ENCODE results near the gene SF3B6.
"Not testable (repeated sequence)": the region's sequence is repeated elsewhere in the genome, so short reads cannot be mapped to it uniquely, and the experiment has no call there.

The SF3B6 gene

DNA sequence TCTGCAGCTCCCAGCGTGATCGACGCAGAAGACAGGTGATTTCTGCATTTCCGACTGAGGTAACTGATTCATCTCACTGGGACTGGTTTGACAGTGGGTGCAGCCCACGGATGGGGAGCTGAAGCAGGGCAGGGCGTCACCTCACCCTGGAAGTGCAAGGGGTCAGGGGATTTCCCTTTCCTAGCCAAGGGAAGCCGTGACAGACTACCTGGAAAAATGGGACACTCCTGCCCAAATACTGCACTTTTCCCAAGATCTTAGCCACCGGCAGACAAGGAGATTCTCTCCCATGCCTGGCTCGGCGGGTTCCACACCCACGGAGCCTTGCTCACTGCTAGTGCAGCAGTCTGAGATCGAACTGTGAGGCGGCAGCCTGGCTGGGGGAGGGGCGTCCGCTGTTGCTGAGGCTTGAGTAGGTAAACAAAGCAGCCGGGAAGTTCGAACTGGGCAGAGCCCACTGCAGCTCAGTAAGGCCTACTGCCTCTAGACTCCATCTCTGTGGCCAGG lies 19.1 kb upstream of the SF3B6 start:
- H3K27ac ChIP-seq (ENCODE audit: insufficient read depth in 1 of 2, low read depth in 1 of 2, low read length in 2 of 2, poor library complexity in 1 of 2, severe bottlenecking in 2 of 2); H3K4me1 ChIP-seq (ENCODE audit: control extremely low read depth in 1 of 4, control insufficient read depth in 4 of 4, insufficient read depth in 4 of 4, low read length in 3 of 4); H3K27me3 ChIP-seq (replicated peaks in 2 of 5; ENCODE audit: control insufficient read depth in 4 of 5, insufficient read depth in 5 of 5, low read length in 4 of 5); H3K9me3 ChIP-seq (ENCODE audit: control extremely low read depth in 1 of 5, control insufficient read depth in 4 of 5, insufficient read depth in 2 of 5, low read depth in 1 of 5, low read length in 4 of 5); POLR2A ChIA-PET; DNase-seq; H3K4me3 ChIP-seq (ENCODE audit: control insufficient read depth in 1 of 7, extremely low read depth in 1 of 7, insufficient read depth in 4 of 7, low read depth in 2 of 7, low read length in 6 of 7): not testable (repeated sequence)
- CTCF ChIA-PET: interaction anchor here (0.8 to 1.9 kb wide), 2 partner anchors 17 to 19 kb away, joined by 3 to 4 read pairs; partner anchors contain the start of gene SF3B6
- H3K36me3 ChIP-seq (ENCODE audit: control insufficient read depth in 4 of 4, insufficient read depth in 4 of 4, low read length in 3 of 4): peaks cover 3 to 38% (median 16%) of the 10 kb centered on the region in 4 experiments
- 98% methylated on average over 16 of the region's 17 CpGs for WGBS (ENCODE audit: insufficient coverage)

DNA sequence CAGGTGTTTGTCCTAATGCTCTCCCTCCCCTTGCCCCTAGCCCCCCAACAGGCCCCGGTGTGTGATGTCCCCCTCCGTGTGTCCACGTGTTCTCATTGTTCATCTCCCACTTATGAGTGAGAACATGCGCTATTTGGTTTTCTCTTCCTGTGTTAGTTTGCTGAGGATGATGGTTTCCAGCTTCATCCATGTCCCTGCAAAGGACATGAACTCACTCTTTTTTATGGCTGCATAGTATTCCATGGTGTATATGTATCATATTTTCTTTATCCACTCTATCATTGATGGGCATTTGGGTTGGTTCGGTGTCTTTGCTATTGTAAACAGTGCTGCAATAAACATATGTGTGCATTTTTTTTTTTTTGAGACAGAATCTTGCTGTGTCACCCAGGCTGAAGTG lies 17.1 kb upstream of the SF3B6 start:
- H3K9me3 ChIP-seq (ENCODE audit: control extremely low read depth in 1 of 5, control insufficient read depth in 4 of 5, insufficient read depth in 2 of 5, low read depth in 1 of 5, low read length in 4 of 5): not testable (repeated sequence)
- POLR2A ChIA-PET: interaction anchor here (1.5 kb wide), 1 partner anchor 9 kb away, joined by 3 read pairs; the partner anchor contains the start of gene TP53I3
- CTCF ChIA-PET: interaction anchor here (1.5 kb wide), 1 partner anchor 71 kb away, joined by 3 read pairs; no protein-coding TSS in a partner anchor

DNA sequence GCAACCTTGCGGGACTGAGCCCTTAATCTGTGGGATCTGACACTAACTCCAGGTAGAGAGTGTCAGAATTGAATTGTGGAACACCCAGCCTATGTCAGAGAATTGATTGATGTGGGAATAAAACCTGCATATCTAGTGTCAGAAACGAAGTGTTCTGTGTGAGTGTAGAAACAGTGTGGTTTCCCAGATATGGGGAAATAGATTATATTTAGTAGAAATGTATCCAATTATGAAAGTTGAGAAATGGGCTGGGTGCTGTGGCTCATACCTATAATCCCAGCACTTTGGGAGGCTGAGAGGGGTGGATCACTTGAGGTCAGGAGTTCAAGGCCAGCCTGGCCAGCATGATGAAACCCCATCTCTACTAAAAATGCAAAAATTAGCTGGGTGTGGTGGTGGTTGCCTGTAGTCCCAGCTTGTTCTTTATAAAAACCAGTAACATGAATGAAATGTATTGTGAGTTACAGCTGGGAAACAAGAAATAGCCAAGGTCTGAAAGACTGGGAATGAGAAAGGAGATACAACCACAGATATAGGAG lies 12.8 kb upstream of the SF3B6 start:
- ChIA-PET CTCF (interaction anchor here (0.6 to 1.4 kb wide), 2 partner anchors 33 to 265 kb away, joined by 3 to 5 read pairs; no protein-coding TSS in a partner anchor), POLR2A (no interaction called here)
- DNase-seq: no peak
- Histone ChIP-seq H3K27ac (ENCODE audit: insufficient read depth in 1 of 2, low read depth in 1 of 2, low read length in 2 of 2, poor library complexity in 1 of 2, severe bottlenecking in 2 of 2) (no peak overlapping the region), H3K9me3 (ENCODE audit: control extremely low read depth in 1 of 5, control insufficient read depth in 4 of 5, insufficient read depth in 2 of 5, low read depth in 1 of 5, low read length in 4 of 5) (no peaks in the 10 kb centered on the region), H3K36me3 (ENCODE audit: control insufficient read depth in 4 of 4, insufficient read depth in 4 of 4, low read length in 3 of 4) (peaks cover 3 to 30% (median 5%) of the 10 kb centered on the region in 4 experiments), H3K4me3 (ENCODE audit: control insufficient read depth in 1 of 7, extremely low read depth in 1 of 7, insufficient read depth in 4 of 7, low read depth in 2 of 7, low read length in 6 of 7) (no peak overlapping the region), H3K4me1 (ENCODE audit: control extremely low read depth in 1 of 4, control insufficient read depth in 4 of 4, insufficient read depth in 4 of 4, low read length in 3 of 4) (peaks cover 4 to 13% (median 8%) of the 10 kb centered on the region in 4 experiments), H3K27me3 (replicated peaks in 2 of 5; ENCODE audit: control insufficient read depth in 4 of 5, insufficient read depth in 5 of 5, low read length in 4 of 5) (no peaks in the 10 kb centered on the region)
- no CpG with 5 or more reads among the region's 2 CpGs for WGBS (ENCODE audit: insufficient coverage)

More for the DNA sequence above, 17.1 kb upstream of the SF3B6 start:
- H3K27me3 ChIP-seq (replicated peaks in 2 of 5; ENCODE audit: control insufficient read depth in 4 of 5, insufficient read depth in 5 of 5, low read length in 4 of 5); H3K27ac ChIP-seq (ENCODE audit: insufficient read depth in 1 of 2, low read depth in 1 of 2, low read length in 2 of 2, poor library complexity in 1 of 2, severe bottlenecking in 2 of 2); H3K4me1 ChIP-seq (ENCODE audit: control extremely low read depth in 1 of 4, control insufficient read depth in 4 of 4, insufficient read depth in 4 of 4, low read length in 3 of 4); DNase-seq; H3K4me3 ChIP-seq (ENCODE audit: control insufficient read depth in 1 of 7, extremely low read depth in 1 of 7, insufficient read depth in 4 of 7, low read depth in 2 of 7, low read length in 6 of 7): not testable (repeated sequence)
- WGBS (ENCODE audit: insufficient coverage): no CpG with 5 or more reads among the region's 5 CpGs
- peaks cover 3 to 48% (median 16%) of the 10 kb centered on the region in 4 experiments for H3K36me3 ChIP-seq (ENCODE audit: control insufficient read depth in 4 of 4, insufficient read depth in 4 of 4, low read length in 3 of 4)

DNA sequence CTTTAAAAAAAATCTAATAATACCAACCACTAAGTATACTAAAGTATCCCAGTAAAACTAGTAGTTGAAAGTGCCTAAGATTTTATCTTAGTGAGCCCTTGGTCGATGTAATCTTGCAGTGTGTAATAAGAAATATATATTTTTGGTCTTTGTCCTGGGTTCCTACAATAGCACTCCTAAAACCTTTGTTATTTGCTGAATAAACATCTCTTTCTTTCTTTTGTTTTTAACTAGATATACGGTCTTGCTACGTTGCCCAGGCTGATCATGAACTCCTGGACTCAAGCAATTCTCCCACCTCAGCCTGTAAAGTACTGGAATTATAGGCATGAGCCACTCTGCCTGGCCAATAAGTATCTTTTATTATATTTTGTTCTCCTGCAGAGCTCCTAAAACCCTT lies 10.9 kb upstream of the SF3B6 start:
- POLR2A ChIA-PET: no interaction called here

DNA sequence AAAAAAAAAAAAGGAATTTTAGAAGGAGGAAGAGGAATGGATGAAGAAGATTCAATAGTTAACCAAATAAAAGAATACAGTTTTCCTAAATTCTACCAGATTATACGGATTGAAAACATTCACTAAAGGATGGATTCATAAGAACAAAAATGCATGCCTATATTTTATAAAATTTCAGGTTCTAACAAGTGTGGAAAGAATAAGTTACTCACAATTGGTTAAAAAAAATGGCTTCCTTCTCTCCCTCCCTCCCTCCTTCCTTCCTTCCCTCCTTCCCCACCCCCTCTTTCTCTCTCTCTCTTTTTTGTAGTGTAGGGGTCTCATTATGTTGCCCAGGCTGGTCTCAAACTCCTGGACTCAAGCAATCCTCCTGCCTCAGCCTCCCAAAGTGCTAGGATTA lies 10.1 kb upstream of the SF3B6 start:
- no CpG with 5 or more reads among the region's 1 CpG for WGBS (ENCODE audit: insufficient coverage)

More for the DNA sequence above, 10.9 kb upstream of the SF3B6 start:
- Histone ChIP-seq H3K27me3 (replicated peaks in 2 of 5; ENCODE audit: control insufficient read depth in 4 of 5, insufficient read depth in 5 of 5, low read length in 4 of 5) (no peaks in the 10 kb centered on the region), H3K4me3 (ENCODE audit: control insufficient read depth in 1 of 7, extremely low read depth in 1 of 7, insufficient read depth in 4 of 7, low read depth in 2 of 7, low read length in 6 of 7) (no peak overlapping the region), H3K36me3 (ENCODE audit: control insufficient read depth in 4 of 4, insufficient read depth in 4 of 4, low read length in 3 of 4) (peaks cover 0 to 33% (median 6%) of the 10 kb centered on the region in 4 experiments), H3K27ac (ENCODE audit: insufficient read depth in 1 of 2, low read depth in 1 of 2, low read length in 2 of 2, poor library complexity in 1 of 2, severe bottlenecking in 2 of 2) (no peak overlapping the region), H3K9me3 (ENCODE audit: control extremely low read depth in 1 of 5, control insufficient read depth in 4 of 5, insufficient read depth in 2 of 5, low read depth in 1 of 5, low read length in 4 of 5) (no peaks in the 10 kb centered on the region), H3K4me1 (ENCODE audit: control extremely low read depth in 1 of 4, control insufficient read depth in 4 of 4, insufficient read depth in 4 of 4, low read length in 3 of 4) (peaks cover 9 to 28% (median 20%) of the 10 kb centered on the region in 4 experiments)
- DNase-seq: no peak
- WGBS (ENCODE audit: insufficient coverage): 83% methylated on average over 1 of the region's 3 CpGs
- CTCF ChIA-PET: no interaction called here

DNA sequence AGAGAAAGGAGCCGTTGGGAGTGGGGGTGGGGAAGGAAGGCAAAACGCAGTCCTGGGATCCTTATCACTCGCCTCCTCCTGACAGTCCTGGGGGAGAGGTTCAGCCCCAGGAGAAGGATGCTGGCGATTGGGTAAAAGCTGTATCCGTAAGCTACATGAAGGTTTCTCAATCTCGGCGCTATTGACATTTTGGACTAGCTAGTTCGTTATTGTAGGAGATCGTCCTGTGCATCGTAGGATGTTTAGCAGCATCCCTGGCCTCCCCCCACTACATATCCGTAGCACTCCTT lies 9.0 kb upstream of the SF3B6 start:
- ChIA-PET CTCF (interaction anchor here (0.8 to 3.0 kb wide), 15 partner anchors 9 to 157 kb away, joined by 3 to 25 read pairs (median 4); partner anchors contain the start of genes ATAD2B, SF3B6 and WDCP), POLR2A (interaction anchor here (1.5 kb wide), 1 partner anchor 9 kb away, joined by 8 read pairs; the partner anchor contains the start of gene SF3B6)
- Histone ChIP-seq H3K4me3 (ENCODE audit: control insufficient read depth in 1 of 7, extremely low read depth in 1 of 7, insufficient read depth in 4 of 7, low read depth in 2 of 7, low read length in 6 of 7) (peak overlapping the region; percentile 77 to 91 (median 84)), H3K27ac (ENCODE audit: insufficient read depth in 1 of 2, low read depth in 1 of 2, low read length in 2 of 2, poor library complexity in 1 of 2, severe bottlenecking in 2 of 2) (peak overlapping the region; percentile 46 to 82), H3K4me1 (ENCODE audit: control extremely low read depth in 1 of 4, control insufficient read depth in 4 of 4, insufficient read depth in 4 of 4, low read length in 3 of 4) (peaks cover 12 to 28% (median 20%) of the 10 kb centered on the region in 4 experiments), H3K36me3 (ENCODE audit: control insufficient read depth in 4 of 4, insufficient read depth in 4 of 4, low read length in 3 of 4) (peaks cover 0 to 44% (median 17%) of the 10 kb centered on the region in 4 experiments), H3K9me3 (ENCODE audit: control extremely low read depth in 1 of 5, control insufficient read depth in 4 of 5, insufficient read depth in 2 of 5, low read depth in 1 of 5, low read length in 4 of 5) (no peaks in the 10 kb centered on the region), H3K27me3 (replicated peaks in 2 of 5; ENCODE audit: control insufficient read depth in 4 of 5, insufficient read depth in 5 of 5, low read length in 4 of 5) (no peaks in the 10 kb centered on the region)
- DNase-seq: no peak
- 24% methylated on average over 10 of the region's 11 CpGs for WGBS (ENCODE audit: insufficient coverage)

More for the DNA sequence above, 10.1 kb upstream of the SF3B6 start:
- H3K27me3 ChIP-seq (replicated peaks in 2 of 5; ENCODE audit: control insufficient read depth in 4 of 5, insufficient read depth in 5 of 5, low read length in 4 of 5): no peaks in the 10 kb centered on the region
- H3K9me3 ChIP-seq (ENCODE audit: control extremely low read depth in 1 of 5, control insufficient read depth in 4 of 5, insufficient read depth in 2 of 5, low read depth in 1 of 5, low read length in 4 of 5): no peaks in the 10 kb centered on the region
- no peak overlapping the region for H3K4me3 ChIP-seq (ENCODE audit: control insufficient read depth in 1 of 7, extremely low read depth in 1 of 7, insufficient read depth in 4 of 7, low read depth in 2 of 7, low read length in 6 of 7)
- H3K4me1 ChIP-seq (ENCODE audit: control extremely low read depth in 1 of 4, control insufficient read depth in 4 of 4, insufficient read depth in 4 of 4, low read length in 3 of 4): peaks cover 9 to 28% (median 20%) of the 10 kb centered on the region in 4 experiments
- POLR2A ChIA-PET: no interaction called here
- H3K27ac ChIP-seq (ENCODE audit: insufficient read depth in 1 of 2, low read depth in 1 of 2, low read length in 2 of 2, poor library complexity in 1 of 2, severe bottlenecking in 2 of 2): no peak overlapping the region
- no peak for DNase-seq
- CTCF ChIA-PET: no interaction called here
- peaks cover 0 to 40% (median 8%) of the 10 kb centered on the region in 4 experiments for H3K36me3 ChIP-seq (ENCODE audit: control insufficient read depth in 4 of 4, insufficient read depth in 4 of 4, low read length in 3 of 4)
